PC-9 (cell line): Measurements from ENCODE around the gene SAPCD2. TPM values are rescaled to one million over a fixed set of nuclear protein-coding genes. Genes with fewer than 3 reads are reported as not detected.

ENCODE experiments used
- BruUV-seq: library from RNA; stranded (reverse); fragments of 400-500 nt; replicated peaks from 2 replicates; lab custom pipeline; 2021; lab: Mats Ljungman, UMichigan
- CTCF ChIA-PET: fragments of 300-600 bp; sonication (Branson Sonifier 250); formaldehyde crosslinking; loops from one replicate; lab custom pipeline; 2022; ENCODE audit warnings: antibody characterized with exemption; lab: Charles Lee
- POLR2A ChIA-PET: fragments of 300-600 bp; sonication (Branson Sonifier 250); formaldehyde crosslinking; loops from one replicate; lab custom pipeline; 2022; ENCODE audit warnings: antibody characterized with exemption; ENCODE audit not compliant: unreplicated experiment; lab: Charles Lee
- DNase-seq, 2 experiments: peaks; one replicate each; pipeline versions ENCODE4 v3.0.0 to v3.0.0-alpha.2; 2015 to 2022; ENCODE audit warnings: mixed read lengths in 1 of 2
- H2AFZ ChIP-seq: fragments of 200-600 bp; sonication (generic); 2 replicates; pipeline ENCODE4 v1.8.1; 2017; ENCODE audit warnings: antibody characterized with exemption
- H3F3A ChIP-seq: fragments of 200-600 bp; sonication (generic); 2 replicates; pipeline ENCODE4 v1.8.1; 2017; ENCODE audit warnings: antibody characterized with exemption, mild to moderate bottlenecking, low read depth; ENCODE audit not compliant: insufficient read depth
- H3K27ac ChIP-seq: fragments of 200-600 bp; sonication (generic); 2 replicates; pipeline ENCODE4 v1.6.1; 2016; ENCODE audit warnings: mixed run types
- H3K27me3 ChIP-seq: fragments of 200-600 bp; sonication (generic); 2 replicates; pipeline ENCODE4 v1.6.1; 2016; ENCODE audit warnings: low read depth, mixed run types; ENCODE audit not compliant: insufficient read depth
- H3K36me3 ChIP-seq: fragments of 200-600 bp; sonication (generic); 2 replicates; pipeline ENCODE4 v1.6.1; 2016; ENCODE audit warnings: low read depth, mixed run types
- H3K4me1 ChIP-seq: fragments of 200-600 bp; sonication (generic); replicated peaks from 2 replicates; pipeline ENCODE4 v1.6.1; 2016; ENCODE audit warnings: mixed run types; ENCODE audit not compliant: insufficient read depth
- H3K4me2 ChIP-seq: fragments of 200-600 bp; sonication (generic); 2 replicates; pipeline ENCODE4 v1.6.1; 2017; ENCODE audit warnings: mixed run types
- H3K4me3 ChIP-seq: fragments of 200-600 bp; sonication (generic); 2 replicates; pipeline ENCODE4 v1.6.1; 2016; ENCODE audit warnings: mixed run types
- H3K79me2 ChIP-seq: fragments of 200-600 bp; sonication (generic); 2 replicates; pipeline ENCODE4 v1.6.1; 2017; ENCODE audit warnings: low read depth, mixed run types
- H3K9me2 ChIP-seq: fragments of 200-600 bp; sonication (generic); 2 replicates; pipeline ENCODE4 v1.8.1; 2017; ENCODE audit warnings: mild to moderate bottlenecking; ENCODE audit not compliant: insufficient read depth
- H3K9me3 ChIP-seq: fragments of 200-600 bp; sonication (generic); 2 replicates; pipeline ENCODE4 v1.8.1; 2016; ENCODE audit warnings: low read depth; ENCODE audit not compliant: insufficient read depth
- H4K20me1 ChIP-seq: fragments of 200-600 bp; sonication (generic); 2 replicates; pipeline ENCODE4 v1.8.1; 2017; ENCODE audit not compliant: insufficient read depth
- CTCF ChIP-seq: fragments of 200-600 bp; sonication (generic); conservative IDR thresholded peaks from 2 replicates; pipeline ENCODE4 v1.6.1; 2017; ENCODE audit warnings: mixed run types, antibody characterized with exemption, mild to moderate bottlenecking, moderate library complexity
- EZH2 ChIP-seq: fragments of 200-600 bp; sonication (generic); IDR thresholded peaks from 2 replicates; pipeline ENCODE4 v1.8.0; 2017; ENCODE audit warnings: antibody characterized with exemption, low read depth
- intact Hi-C: fragments of 100-400 bp; cut with micrococcal nuclease; formaldehyde crosslinking; loops from one replicate; pipeline ENCODE4 v1.10.0; 2022; ENCODE audit not compliant: unreplicated experiment
- total RNA-seq: library from RNA; stranded (reverse); gene quantifications from 2 replicates; pipeline ENCODE4 v1.2.3, GENCODE V29; 2021

SAPCD2 gene
- total RNA-seq, 1 experiment from 2014 or later, result 50.3 TPM

GRCh38 chr9:137075275-137075775, 5.0 kb upstream of the SAPCD2 start:
- no TSS peak for BruUV-seq

GRCh38 chr9:137074657-137075274, 4.4 kb upstream of the SAPCD2 start:
- Histone ChIP-seq H3K4me3 (no peak overlapping the region), H4K20me1 (no peaks in the 10 kb centered on the region), H3K36me3 (no peaks in the 10 kb centered on the region), H3K79me2 (no peaks in the 10 kb centered on the region), H3K4me1 (peaks cover 6% of the 10 kb centered on the region), H3K27me3 (no peaks in the 10 kb centered on the region), H3K9me2 (no peaks in the 10 kb centered on the region), H3F3A (peaks cover 25% of the 10 kb centered on the region), H3K4me2 (no peak overlapping the region), H3K9me3 (no peaks in the 10 kb centered on the region), H2AFZ (no peak overlapping the region), H3K27ac (no peak overlapping the region)
- intact Hi-C loops, result no loop called here
- CTCF ChIA-PET, result no interaction called here
- DNase-seq, result peak in 1 of 2 experiments; percentile 17
- TF ChIP-seq CTCF, result no peak
- no peak for TF ChIP-seq EZH2
- no TSS peak for BruUV-seq
- POLR2A ChIA-PET, result no interaction called here

More at GRCh38 chr9:137075275-137075775, 5.0 kb upstream of the SAPCD2 start:
- TF ChIP-seq EZH2 (no peak), CTCF (no peak)
- POLR2A ChIA-PET, result no interaction called here
- Histone ChIP-seq H3K9me2 (no peaks in the 10 kb centered on the region), H3F3A (peaks cover 25% of the 10 kb centered on the region), H3K36me3 (no peaks in the 10 kb centered on the region), H3K4me2 (no peak overlapping the region), H3K27me3 (no peaks in the 10 kb centered on the region), H3K4me3 (no peak overlapping the region), H3K4me1 (peaks cover 6% of the 10 kb centered on the region), H2AFZ (no peak overlapping the region), H3K79me2 (no peaks in the 10 kb centered on the region), H3K27ac (no peak overlapping the region), H4K20me1 (no peaks in the 10 kb centered on the region), H3K9me3 (no peaks in the 10 kb centered on the region)
- DNase-seq, result peak in 1 of 2 experiments; percentile 18
- CTCF ChIA-PET, result no interaction called here
- intact Hi-C loops, result no loop called here

GRCh38 chr9:137073992-137074399, 3.6 kb upstream of the SAPCD2 start:
- ChIA-PET POLR2A (no interaction called here), CTCF (no interaction called here)
- H3K9me2 ChIP-seq, result no peaks in the 10 kb centered on the region
- H4K20me1 ChIP-seq, result 0 out of 2 replicates have a peak, but pooled peaks cover 4% of the 10 kb centered on the region
- no TSS peak for BruUV-seq
- no peak overlapping the region for H2AFZ ChIP-seq
- no peaks in the 10 kb centered on the region for H3K36me3 ChIP-seq
- no peak overlapping the region for H3K4me3 ChIP-seq
- H3K4me1 ChIP-seq, result peaks cover 13% of the 10 kb centered on the region
- 0 out of 2 replicates have a peak, but pooled peaks cover 6% of the 10 kb centered on the region for H3K79me2 ChIP-seq
- intact Hi-C loops, result no loop called here
- DNase-seq, result peak in 1 of 2 experiments; percentile 22
- no peak overlapping the region for H3K4me2 ChIP-seq
- no peaks in the 10 kb centered on the region for H3K9me3 ChIP-seq
- no peak overlapping the region for H3K27ac ChIP-seq
- H3F3A ChIP-seq, result peaks cover 25% of the 10 kb centered on the region
- H3K27me3 ChIP-seq, result no peaks in the 10 kb centered on the region
- TF ChIP-seq EZH2 (no peak), CTCF (no peak)
